Stimulated activated CD8-positive, alpha-beta memory T cell treated with anti-CD3 and anti-CD28 coated beads, Interleukin-4, amount 100 ng/mL, for 1 hour (primary cell): ENCODE data around the gene FERMT2.
"Not testable (repeated sequence)": the region's sequence is repeated elsewhere in the genome, so short reads cannot be mapped to it uniquely, and the experiment has no call there.

Source experiments
- DNase-seq, 2 donors: peaks; one replicate each; pipeline ENCODE4 v3.0.0-alpha.2; 2020; ENCODE audit warnings: low read depth in 2 of 2, low spot score in 1 of 2

The FERMT2 gene

GRCh38 chr14:52944254-52944653 lies 6.6 kb downstream of the FERMT2 start:
- no peak for DNase-seq

- no peak for DNase-seq
Observed at GRCh38 chr14:52939427-52939826, 11.4 kb downstream of the FERMT2 start.

GRCh38 chr14:52937869-52938268 lies 13.0 kb downstream of the FERMT2 start:
- no peak for DNase-seq

- no peak for DNase-seq
Observed at GRCh38 chr14:52937306-52937705, 13.5 kb downstream of the FERMT2 start.

- no peak for DNase-seq
Observed at GRCh38 chr14:52936437-52936836, 14.4 kb downstream of the FERMT2 start.

GRCh38 chr14:52935833-52936232 lies 15.0 kb downstream of the FERMT2 start:
- no peak for DNase-seq

- no peak for DNase-seq
Observed at GRCh38 chr14:52934762-52935161, 16.1 kb downstream of the FERMT2 start.

- no peak for DNase-seq
Observed at GRCh38 chr14:52929192-52929807, 21.6 kb downstream of the FERMT2 start.

- no peak for DNase-seq
Observed at GRCh38 chr14:52926953-52927352, 23.9 kb downstream of the FERMT2 start.

- DNase-seq: no peak
Observed at GRCh38 chr14:52923902-52924575, 26.8 kb downstream of the FERMT2 start.

GRCh38 chr14:52922656-52923055 lies 28.2 kb downstream of the FERMT2 start:
- no peak for DNase-seq

- DNase-seq: no peak
Observed at GRCh38 chr14:52922059-52922458, 28.8 kb downstream of the FERMT2 start.

GRCh38 chr14:52920411-52920810 lies 30.4 kb downstream of the FERMT2 start:
- DNase-seq: not testable (repeated sequence)

GRCh38 chr14:52919971-52920370 lies 30.9 kb downstream of the FERMT2 start:
- DNase-seq: no peak

- peak in 1 of 2 donors; percentile 2 for DNase-seq
Observed at GRCh38 chr14:52918486-52918885, 32.4 kb downstream of the FERMT2 start.

- DNase-seq: no peak
Observed at GRCh38 chr14:52917735-52918134, 33.1 kb downstream of the FERMT2 start.

GRCh38 chr14:52914295-52914694 lies 36.6 kb downstream of the FERMT2 start:
- no peak for DNase-seq

- DNase-seq: no peak
Observed at GRCh38 chr14:52913271-52913670, 37.6 kb downstream of the FERMT2 start.

- no peak for DNase-seq
Observed at GRCh38 chr14:52911904-52912303, 38.9 kb downstream of the FERMT2 start.

- DNase-seq: no peak
Observed at GRCh38 chr14:52910572-52910971, 40.3 kb downstream of the FERMT2 start.

- DNase-seq: no peak
Observed at GRCh38 chr14:52907949-52908348, 42.9 kb downstream of the FERMT2 start.

- DNase-seq: no peak
Observed at GRCh38 chr14:52906141-52906601, 44.7 kb downstream of the FERMT2 start.
